ENCODE measurements around the gene SLC24A2.

SLC24A2 gene

DNA sequence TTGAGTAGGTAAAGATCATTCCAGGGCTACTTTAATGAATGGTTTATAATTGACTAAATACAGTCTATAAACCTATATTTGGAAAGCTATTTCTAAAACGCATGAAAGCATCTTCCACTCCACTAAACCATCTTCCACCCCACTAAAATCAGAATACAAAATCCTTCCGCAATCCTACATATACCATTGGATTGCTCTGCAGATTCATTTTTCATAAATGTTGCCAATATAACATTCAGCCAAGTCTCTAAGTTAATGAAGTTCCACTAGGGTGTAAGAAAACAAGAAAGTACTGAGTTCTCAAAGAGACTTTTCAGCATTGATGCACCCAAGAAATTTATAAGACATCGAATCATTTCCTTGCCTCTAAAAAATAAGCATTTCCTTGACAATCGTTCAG lies 4.7 kb downstream of the SLC24A2 start:
- no peak for TF ChIP-seq ZFX (IDR thresholded peaks at IDR 0.05; ENCODE audit: borderline replicate concordance)
- no peak for TF ChIP-seq CTCF (IDR thresholded peaks at IDR 0.05)
- H3K27ac ChIP-seq = no peak overlapping the region

DNA sequence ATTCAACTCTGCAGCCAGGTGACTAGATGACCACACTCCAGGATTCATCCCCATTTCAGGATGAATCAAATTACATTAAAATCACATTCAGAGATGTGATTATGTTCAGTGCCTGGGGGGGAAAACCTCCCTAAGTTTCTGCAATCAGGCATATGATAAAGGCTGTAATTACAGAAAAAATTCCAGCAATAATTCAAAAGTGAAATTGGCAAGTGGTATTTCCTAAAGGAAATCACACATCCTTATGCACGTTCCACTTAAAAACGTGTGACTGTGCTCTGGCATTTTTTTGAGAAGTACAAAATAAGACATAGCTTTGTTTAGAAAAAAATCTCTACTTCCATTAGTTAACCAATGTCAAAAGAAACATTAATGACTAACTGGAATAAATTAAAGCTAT lies 5.3 kb downstream of the SLC24A2 start:
- TF ChIP-seq ZFX (IDR thresholded peaks at IDR 0.05; ENCODE audit: borderline replicate concordance) = no peak
- no peak for TF ChIP-seq CTCF (IDR thresholded peaks at IDR 0.05)

DNA sequence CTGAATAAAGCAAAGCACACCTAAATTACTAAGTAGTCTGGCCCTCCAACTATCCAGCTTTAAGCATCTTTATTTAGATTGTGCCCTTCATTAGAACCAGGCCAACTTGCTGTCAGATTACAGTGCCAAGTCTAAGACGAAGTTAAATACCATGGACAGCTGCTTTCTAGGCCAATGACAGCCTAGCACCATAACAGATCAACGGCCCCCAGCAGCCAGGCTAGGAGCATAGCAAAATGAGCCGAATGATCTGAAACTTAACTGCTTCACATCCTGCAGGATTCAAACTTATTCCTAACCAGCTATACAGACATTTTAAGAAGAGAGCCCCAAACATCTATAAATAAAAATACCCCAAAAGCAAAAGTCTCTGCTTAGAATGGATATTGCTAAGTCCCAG lies 6.8 kb downstream of the SLC24A2 start:
- H3K27ac ChIP-seq = no peak overlapping the region
- TF ChIP-seq ZFX (IDR thresholded peaks at IDR 0.05; ENCODE audit: borderline replicate concordance) (no peak), CTCF (IDR thresholded peaks at IDR 0.05) (no peak)

More for the DNA sequence above, 5.3 kb downstream of the SLC24A2 start:
- H3K27ac ChIP-seq = no peak overlapping the region

- no peak overlapping the region for H3K27ac ChIP-seq
- TF ChIP-seq ZFX (IDR thresholded peaks at IDR 0.05; ENCODE audit: borderline replicate concordance) (no peak), CTCF (IDR thresholded peaks at IDR 0.05) (no peak)
These were observed 7.6 kb downstream of the SLC24A2 start for GRCh38 chr9:19781240-19781639.

- no peak overlapping the region for H3K27ac ChIP-seq
- no peak for TF ChIP-seq ZFX (IDR thresholded peaks at IDR 0.05; ENCODE audit: borderline replicate concordance)
- TF ChIP-seq CTCF (IDR thresholded peaks at IDR 0.05) = no peak
These were observed 17.4 kb downstream of the SLC24A2 start for GRCh38 chr9:19771446-19771845.

DNA sequence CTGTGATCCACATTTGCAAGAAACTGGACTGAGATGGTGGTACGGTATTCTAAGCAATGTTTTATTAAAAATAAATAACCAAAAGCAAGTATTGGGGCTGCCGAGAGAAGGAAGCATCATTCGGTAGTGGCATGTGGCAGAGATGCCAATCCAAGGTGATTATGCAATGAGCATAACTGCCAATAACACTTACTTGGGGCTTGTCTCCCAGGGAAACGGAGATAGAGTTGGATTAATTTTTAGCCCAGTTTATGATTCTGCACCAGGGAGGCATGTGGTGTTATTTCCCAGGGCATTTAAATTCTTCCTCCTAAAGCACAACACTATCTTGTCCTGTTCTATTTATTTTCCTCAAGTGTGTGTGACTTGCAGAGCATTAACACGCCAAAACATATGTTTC lies 17.9 kb downstream of the SLC24A2 start:
- TF ChIP-seq CTCF (IDR thresholded peaks at IDR 0.05) (no peak), ZFX (IDR thresholded peaks at IDR 0.05; ENCODE audit: borderline replicate concordance) (no peak)
- H3K27ac ChIP-seq = no peak overlapping the region

- no peak for TF ChIP-seq CTCF (IDR thresholded peaks at IDR 0.05)
- H3K27ac ChIP-seq = no peak overlapping the region
These were observed 19.6 kb downstream of the SLC24A2 start for GRCh38 chr9:19769213-19769612.

Data from 22Rv1 (cell line).